GM12801 (cell line): ENCODE data around the gene CHCHD1.

Source experiments
- TF ChIP-seq, protein P1 (sequence below): IDR thresholded peaks from one replicate; pipeline ENCODE4 v1.5.1; 2011; ENCODE audit warnings: control low read depth; ENCODE audit not compliant: insufficient read length; ENCODE audit errors: extremely low read depth

CHCHD1 gene

GRCh38 chr10:73819513-73820093 is 37.8 kb downstream of the CHCHD1 start:
- TF ChIP-seq, protein P1, sequence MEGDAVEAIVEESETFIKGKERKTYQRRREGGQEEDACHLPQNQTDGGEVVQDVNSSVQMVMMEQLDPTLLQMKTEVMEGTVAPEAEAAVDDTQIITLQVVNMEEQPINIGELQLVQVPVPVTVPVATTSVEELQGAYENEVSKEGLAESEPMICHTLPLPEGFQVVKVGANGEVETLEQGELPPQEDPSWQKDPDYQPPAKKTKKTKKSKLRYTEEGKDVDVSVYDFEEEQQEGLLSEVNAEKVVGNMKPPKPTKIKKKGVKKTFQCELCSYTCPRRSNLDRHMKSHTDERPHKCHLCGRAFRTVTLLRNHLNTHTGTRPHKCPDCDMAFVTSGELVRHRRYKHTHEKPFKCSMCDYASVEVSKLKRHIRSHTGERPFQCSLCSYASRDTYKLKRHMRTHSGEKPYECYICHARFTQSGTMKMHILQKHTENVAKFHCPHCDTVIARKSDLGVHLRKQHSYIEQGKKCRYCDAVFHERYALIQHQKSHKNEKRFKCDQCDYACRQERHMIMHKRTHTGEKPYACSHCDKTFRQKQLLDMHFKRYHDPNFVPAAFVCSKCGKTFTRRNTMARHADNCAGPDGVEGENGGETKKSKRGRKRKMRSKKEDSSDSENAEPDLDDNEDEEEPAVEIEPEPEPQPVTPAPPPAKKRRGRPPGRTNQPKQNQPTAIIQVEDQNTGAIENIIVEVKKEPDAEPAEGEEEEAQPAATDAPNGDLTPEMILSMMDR: no peak

DNA sequence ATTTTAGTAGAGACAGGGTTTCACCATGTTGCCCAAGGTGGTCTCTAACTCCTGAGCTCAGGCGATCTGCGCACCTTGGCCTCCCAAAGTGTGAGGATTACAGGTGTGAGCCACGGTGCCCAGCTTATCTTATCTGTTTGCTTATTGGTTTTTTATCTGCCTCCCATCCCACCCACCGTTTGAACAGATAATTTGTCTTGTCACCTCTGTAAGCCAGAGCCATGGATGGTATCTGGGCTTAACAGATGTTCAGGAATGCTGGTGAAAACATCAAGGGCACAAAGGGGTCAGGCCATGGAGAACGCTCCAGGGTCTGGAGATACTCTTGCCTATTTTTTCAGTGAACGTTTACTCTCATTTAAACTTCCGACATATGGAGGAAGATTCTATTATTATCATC is 41.5 kb downstream of the CHCHD1 start:
- TF ChIP-seq, protein P1: no peak

GRCh38 chr10:73824146-73824725 is 42.4 kb downstream of the CHCHD1 start:
- TF ChIP-seq, protein P1: no peak

DNA sequence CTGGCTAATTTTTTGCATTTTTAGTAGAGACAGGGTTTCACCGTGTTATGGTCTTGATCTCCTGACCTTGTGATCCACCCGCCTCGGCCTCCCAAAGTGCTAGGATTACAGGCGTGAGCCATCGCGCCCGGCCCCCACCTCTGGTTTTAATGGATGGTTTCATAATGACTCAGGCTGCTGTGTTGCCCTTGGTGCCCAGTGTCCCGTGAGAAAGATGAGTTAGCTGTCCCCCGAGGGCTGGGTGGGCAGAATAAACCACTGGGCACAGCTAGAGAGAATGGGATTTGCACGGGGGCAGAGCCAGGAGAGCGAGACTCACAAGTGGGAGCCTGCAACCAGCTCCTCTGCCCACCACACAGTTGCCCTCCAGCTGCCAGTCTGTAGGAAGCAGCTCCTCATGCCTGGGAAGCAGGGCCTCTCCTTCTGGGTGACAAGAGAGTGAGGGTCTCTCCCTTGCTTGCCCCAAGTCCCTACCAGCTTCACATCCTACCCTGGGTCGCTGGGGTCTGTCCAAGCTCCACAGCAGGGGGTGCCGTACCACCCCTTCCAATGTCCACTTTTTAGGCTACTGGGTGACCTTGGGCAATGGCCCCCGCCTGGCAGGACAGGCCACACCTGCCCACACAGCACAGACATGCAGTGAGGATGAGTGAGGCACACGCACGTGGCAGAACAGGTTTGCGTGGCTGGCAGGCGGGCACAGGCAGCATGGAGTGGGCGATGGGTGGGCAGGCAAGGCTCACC is 45.7 kb downstream of the CHCHD1 start:
- TF ChIP-seq, protein P1: no peak

- TF ChIP-seq, protein P1: no peak
Measured at GRCh38 chr10:73828161-73828560, 46.3 kb downstream of the CHCHD1 start.
